ENCODE measurements around the gene EFCC1. TPM values are rescaled to one million over a fixed set of nuclear protein-coding genes. Genes with fewer than 3 reads are reported as not detected.

Gene EFCC1
- polyA plus RNA-seq, 1 donor = 1.7 TPM

- no peak for DNase-seq
These were observed 32.0 kb downstream of the EFCC1 start for GRCh38 chr3:129033151-129033550.

- DNase-seq = no peak
These were observed 32.7 kb downstream of the EFCC1 start for GRCh38 chr3:129033633-129034321.

- DNase-seq = no peak
These were observed 33.5 kb downstream of the EFCC1 start for GRCh38 chr3:129034642-129035041.

GRCh38 chr3:129035360-129036221, 34.5 kb downstream of the EFCC1 start:
- DNase-seq = no peak

- no peak for DNase-seq
These were observed 35.4 kb downstream of the EFCC1 start for GRCh38 chr3:129036222-129037092.

- no peak for DNase-seq
These were observed 36.0 kb downstream of the EFCC1 start for GRCh38 chr3:129037093-129037419.

- DNase-seq = no peak
These were observed 37.2 kb downstream of the EFCC1 start for GRCh38 chr3:129038121-129038855.

GRCh38 chr3:129039271-129040038, 38.4 kb downstream of the EFCC1 start:
- no peak for DNase-seq

GRCh38 chr3:129040039-129040336, 38.9 kb downstream of the EFCC1 start:
- DNase-seq = no peak

GRCh38 chr3:129040579-129041300, 39.6 kb downstream of the EFCC1 start:
- DNase-seq = no peak

- DNase-seq = no peak
These were observed 44.6 kb downstream of the EFCC1 start for GRCh38 chr3:129045675-129046036.

- no peak for DNase-seq
These were observed 45.1 kb downstream of the EFCC1 start for GRCh38 chr3:129046037-129046731.

GRCh38 chr3:129046732-129047552, 45.8 kb downstream of the EFCC1 start:
- no peak for DNase-seq

GRCh38 chr3:129047553-129047839, 46.4 kb downstream of the EFCC1 start:
- no peak for DNase-seq

GRCh38 chr3:129050556-129051295, 49.6 kb downstream of the EFCC1 start:
- no peak for DNase-seq

- DNase-seq = no peak
These were observed 50.8 kb downstream of the EFCC1 start for GRCh38 chr3:129051871-129052340.

- DNase-seq = no peak
These were observed 51.6 kb downstream of the EFCC1 start for GRCh38 chr3:129052675-129053074.

GRCh38 chr3:129054605-129055104, 53.6 kb downstream of the EFCC1 start:
- no peak for DNase-seq
